ENCODE measurements around the gene USP15.

DNA sequence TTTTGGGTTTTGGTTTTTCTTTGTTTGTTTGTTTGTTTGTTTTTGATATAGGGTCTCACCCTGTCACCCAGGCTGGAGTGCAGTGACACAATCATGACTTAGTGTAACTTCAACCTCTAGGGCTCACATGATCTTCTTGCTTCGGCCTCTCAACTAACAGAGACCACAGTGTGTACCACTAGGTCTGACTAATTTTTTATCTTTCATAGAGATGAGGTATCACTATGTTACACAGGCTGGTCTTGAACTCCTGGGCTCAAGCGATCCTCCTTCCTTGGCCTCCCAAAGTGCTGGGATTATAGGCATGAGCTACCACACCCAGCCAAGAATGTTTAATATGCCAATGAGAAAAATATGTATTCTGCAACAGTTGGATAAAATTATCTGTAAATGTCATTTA, 29.6 kb upstream of the USP15 start:
- TF ChIP-seq, protein P1, sequence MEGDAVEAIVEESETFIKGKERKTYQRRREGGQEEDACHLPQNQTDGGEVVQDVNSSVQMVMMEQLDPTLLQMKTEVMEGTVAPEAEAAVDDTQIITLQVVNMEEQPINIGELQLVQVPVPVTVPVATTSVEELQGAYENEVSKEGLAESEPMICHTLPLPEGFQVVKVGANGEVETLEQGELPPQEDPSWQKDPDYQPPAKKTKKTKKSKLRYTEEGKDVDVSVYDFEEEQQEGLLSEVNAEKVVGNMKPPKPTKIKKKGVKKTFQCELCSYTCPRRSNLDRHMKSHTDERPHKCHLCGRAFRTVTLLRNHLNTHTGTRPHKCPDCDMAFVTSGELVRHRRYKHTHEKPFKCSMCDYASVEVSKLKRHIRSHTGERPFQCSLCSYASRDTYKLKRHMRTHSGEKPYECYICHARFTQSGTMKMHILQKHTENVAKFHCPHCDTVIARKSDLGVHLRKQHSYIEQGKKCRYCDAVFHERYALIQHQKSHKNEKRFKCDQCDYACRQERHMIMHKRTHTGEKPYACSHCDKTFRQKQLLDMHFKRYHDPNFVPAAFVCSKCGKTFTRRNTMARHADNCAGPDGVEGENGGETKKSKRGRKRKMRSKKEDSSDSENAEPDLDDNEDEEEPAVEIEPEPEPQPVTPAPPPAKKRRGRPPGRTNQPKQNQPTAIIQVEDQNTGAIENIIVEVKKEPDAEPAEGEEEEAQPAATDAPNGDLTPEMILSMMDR (IDR thresholded peaks at IDR 0.05; ENCODE audit: low read depth, low read length), result no peak
- TF ChIP-seq, protein P2, sequence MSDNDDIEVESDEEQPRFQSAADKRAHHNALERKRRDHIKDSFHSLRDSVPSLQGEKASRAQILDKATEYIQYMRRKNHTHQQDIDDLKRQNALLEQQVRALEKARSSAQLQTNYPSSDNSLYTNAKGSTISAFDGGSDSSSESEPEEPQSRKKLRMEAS (IDR thresholded peaks at IDR 0.05; ENCODE audit: low read depth, low read length), result no peak
- no peak for TF ChIP-seq MYC (IDR thresholded peaks at IDR 0.05; ENCODE audit: low read depth, low read length)
